NCI-H82 (cell line): ENCODE results near the gene NOL7.

Experiments used
- DNase-seq: peaks from one replicate; lab custom pipeline; 2025; lab: John Stamatoyannopoulos, UW

Gene NOL7

GRCh38 chr6:13654496-13654895 is 39.4 kb downstream of the NOL7 start:
- no peak for DNase-seq

- no peak for DNase-seq
Observed at GRCh38 chr6:13655700-13656099, 40.6 kb downstream of the NOL7 start.

- DNase-seq = no peak
Observed at GRCh38 chr6:13660273-13660672, 45.1 kb downstream of the NOL7 start.

GRCh38 chr6:13660893-13661292 is 45.8 kb downstream of the NOL7 start:
- peak; percentile 31 for DNase-seq

GRCh38 chr6:13661647-13662046 is 46.5 kb downstream of the NOL7 start:
- peak; percentile 34 for DNase-seq

GRCh38 chr6:13662651-13663334 is 47.7 kb downstream of the NOL7 start:
- DNase-seq = no peak

- DNase-seq = no peak
Observed at GRCh38 chr6:13663986-13664385, 48.9 kb downstream of the NOL7 start.

GRCh38 chr6:13664703-13665352 is 49.7 kb downstream of the NOL7 start:
- DNase-seq = no peak

- no peak for DNase-seq
Observed at GRCh38 chr6:13666194-13667105, 51.3 kb downstream of the NOL7 start.

- no peak for DNase-seq
Observed at GRCh38 chr6:13667655-13668054, 52.5 kb downstream of the NOL7 start.

GRCh38 chr6:13668291-13668928 is 53.3 kb downstream of the NOL7 start:
- no peak for DNase-seq

GRCh38 chr6:13669476-13669875 is 54.3 kb downstream of the NOL7 start:
- DNase-seq = no peak
